HCT116 (cell line): ENCODE data around the gene TRIB2. TPM values are rescaled to one million over a fixed set of nuclear protein-coding genes. Genes with fewer than 3 reads are reported as not detected.

Source experiments
- ATAC-seq: fragments of 200-7000 bp; cut with Tn5 transposase; 2 replicates; pipeline ENCODE4 v1.9.1; 2020; ENCODE audit warnings: mild to moderate bottlenecking, moderate library complexity
- BruUV-seq: library from RNA; stranded (reverse); fragments of 400-500 nt; replicated peaks from 2 replicates; lab custom pipeline; 2021; lab: Mats Ljungman, UMichigan
- CTCF ChIA-PET: fragments of 300-600 bp; sonication (Branson Sonifier 250); formaldehyde crosslinking; loops from one replicate; lab custom pipeline; 2021; ENCODE audit warnings: antibody characterized with exemption; lab: Charles Lee
- POLR2A ChIA-PET: fragments of 300-600, 350-600 bp; sonication (Branson Sonifier 250); formaldehyde crosslinking; loops from one replicate; lab custom pipeline; 2021; ENCODE audit warnings: antibody characterized with exemption; lab: Charles Lee
- RAD21 ChIA-PET, 2 experiments: fragments of 300-600 bp; sonication (Branson Sonifier 250); formaldehyde crosslinking; loops; one replicate each; lab custom pipeline; 2023; ENCODE audit warnings: low total read pairs in 2 of 2; ENCODE audit not compliant: uncharacterized antibody in 2 of 2, unreplicated experiment in 2 of 2, low non-redundant PET in 1 of 2; lab: Charles Lee
- DNase-seq: peaks from one replicate; pipeline ENCODE4 v3.0.0-alpha.2; 2010; ENCODE audit warnings: low read depth, low spot score
- H2AFZ ChIP-seq: fragments of 200-600 bp; shearing (Covaris generic), sonication (generic); 2 replicates; pipeline ENCODE4 v1.6.1; 2017; ENCODE audit warnings: low read depth, mixed run types, mixed read lengths, antibody characterized with exemption, low read length; ENCODE audit not compliant: poor library complexity, severe bottlenecking
- H3K27ac ChIP-seq: 2 replicates; pipeline ENCODE4 v1.5.1; 2012; ENCODE audit warnings: low read depth, low read length
- H3K27me3 ChIP-seq: fragments of 200-600 bp; sonication (generic); 2 replicates; pipeline ENCODE4 v1.6.1; 2016; ENCODE audit warnings: mixed run types, low read length, mixed read lengths; ENCODE audit not compliant: insufficient read depth
- H3K36me3 ChIP-seq, 2 experiments: fragments of 200-500 bp in 1 of 2; fragments of 200-600 bp in 1 of 2; sonication (Bioruptor generic) in 1 of 2; sonication (generic) in 1 of 2; 2 replicates each; pipeline versions ENCODE4 v1.5.1 to v1.6.1; 2014 to 2016; ENCODE audit warnings: low read length in 2 of 2, inconsistent platforms in 1 of 2, mixed read lengths in 1 of 2, mixed run types in 1 of 2; ENCODE audit not compliant: insufficient read depth in 2 of 2, control insufficient read depth in 1 of 2
- H3K4me1 ChIP-seq, 2 experiments: fragments of 200-600 bp in 1 of 2; sonication (generic) in 1 of 2; 2 replicates each; pipeline versions ENCODE4 v1.5.1 to v1.6.1; 2012 to 2017; ENCODE audit warnings: low read length in 2 of 2, inconsistent platforms in 1 of 2, mild to moderate bottlenecking in 1 of 2, mixed read lengths in 1 of 2, mixed run types in 1 of 2, moderate library complexity in 1 of 2; ENCODE audit not compliant: insufficient read depth in 2 of 2, control insufficient read depth in 1 of 2
- H3K4me2 ChIP-seq: fragments of 200-600 bp; sonication (generic); 2 replicates; pipeline ENCODE4 v1.6.1; 2017; ENCODE audit warnings: mixed run types, low read length, mixed read lengths
- H3K4me3 ChIP-seq, 2 experiments: fragments of 200-600 bp in 1 of 2; sonication (generic) in 1 of 2; replicated peaks in 1 of 2; 2 replicates each; pipeline ENCODE4 v1.5.1; 2011 to 2016; ENCODE audit warnings: low read length in 2 of 2, control low read depth in 1 of 2, low read depth in 1 of 2, mild to moderate bottlenecking in 1 of 2, mixed read lengths in 1 of 2, mixed run types in 1 of 2
- H3K79me2 ChIP-seq: fragments of 200-600 bp; sonication (generic); 2 replicates; pipeline ENCODE4 v1.6.1; 2017; ENCODE audit warnings: mild to moderate bottlenecking, mixed run types, low read length, moderate library complexity, mixed read lengths; ENCODE audit not compliant: insufficient read depth
- H3K9ac ChIP-seq: fragments of 200-600 bp; sonication (generic); 2 replicates; pipeline ENCODE4 v1.6.1; 2016; ENCODE audit warnings: low read length, mixed read lengths
- H3K9me2 ChIP-seq: fragments of 200-600 bp; sonication (generic), shearing (Covaris generic); 2 replicates; pipeline ENCODE4 v1.6.1; 2017; ENCODE audit warnings: mixed run types, mild to moderate bottlenecking, moderate library complexity; ENCODE audit not compliant: insufficient read depth
- H3K9me3 ChIP-seq, 2 experiments: fragments of 200-500 bp in 1 of 2; fragments of 200-600 bp in 1 of 2; sonication (Bioruptor generic) in 1 of 2; sonication (generic) in 1 of 2; 2 replicates each; pipeline ENCODE4 v1.6.1; 2014 to 2017; ENCODE audit warnings: low read length in 2 of 2, mixed read lengths in 2 of 2, inconsistent platforms in 1 of 2, low read depth in 1 of 2, mild to moderate bottlenecking in 1 of 2, mixed run types in 1 of 2, moderate library complexity in 1 of 2; ENCODE audit not compliant: control insufficient read depth in 1 of 2, insufficient read depth in 1 of 2
- H4K20me1 ChIP-seq: fragments of 200-600 bp; sonication (generic), shearing (Covaris generic); 2 replicates; pipeline ENCODE4 v1.6.1; 2017; ENCODE audit warnings: mixed run types, mild to moderate bottlenecking, moderate library complexity; ENCODE audit not compliant: insufficient read depth
- EZH2phosphoT487 ChIP-seq: fragments of 200-600 bp; IDR thresholded peaks from 2 replicates; pipeline ENCODE4 v1.6.1; 2018; ENCODE audit warnings: antibody characterized with exemption, borderline replicate concordance
- FOSL1 ChIP-seq: IDR thresholded peaks from 2 replicates; pipeline ENCODE4 v1.6.1; 2012; ENCODE audit warnings: low read depth
- POLR2A ChIP-seq: IDR thresholded peaks from 2 replicates; pipeline ENCODE4 v1.7.0; 2011; ENCODE audit warnings: borderline replicate concordance; ENCODE audit not compliant: insufficient read depth, insufficient read length; ENCODE audit errors: extremely low read depth
- RAD21 ChIP-seq: IDR thresholded peaks from 2 replicates; pipeline ENCODE4 v1.6.1; 2012; ENCODE audit warnings: low read depth, mild to moderate bottlenecking
- YY1 ChIP-seq: IDR thresholded peaks from 2 replicates; pipeline ENCODE4 v1.6.1; 2011; ENCODE audit warnings: low read length, low read depth, moderate library complexity, mild to moderate bottlenecking; ENCODE audit not compliant: insufficient replicate concordance; ENCODE audit errors: extremely low read depth
- ZNF274 ChIP-seq: fragments of 200-500 bp; sonication (Bioruptor generic); IDR thresholded peaks from 2 replicates; pipeline ENCODE4 v1.6.1; 2014; ENCODE audit warnings: mild to moderate bottlenecking, low read depth, low read length, inconsistent platforms
- intact Hi-C: fragments of 100-400 bp; cut with micrococcal nuclease; formaldehyde crosslinking; loops from 2 replicates; pipeline ENCODE4 v1.10.0; 2022
- total RNA-seq: library from RNA; stranded (reverse); gene quantifications from one replicate; pipeline ENCODE4 v1.2.1, GENCODE V29; 2021; ENCODE audit not compliant: unreplicated experiment
- TF ChIP-seq, protein P1 (sequence below), 3 experiments: fragments of 200-600 bp in 1 of 3; sonication (generic) in 1 of 3; IDR thresholded peaks in 2 of 3; conservative IDR thresholded peaks in 1 of 3; 2 replicates each; pipeline ENCODE4 v1.5.1; 2012 to 2017; ENCODE audit warnings: low read depth in 2 of 3, low read length in 2 of 3, antibody characterized with exemption in 1 of 3, borderline replicate concordance in 1 of 3, control low read depth in 1 of 3, mild to moderate bottlenecking in 1 of 3, mixed read lengths in 1 of 3, mixed run types in 1 of 3, moderate library complexity in 1 of 3; ENCODE audit not compliant: insufficient read depth in 1 of 3
- TF ChIP-seq, protein P2 (sequence below): IDR thresholded peaks from 2 replicates; pipeline ENCODE4 v1.6.1; 2011; ENCODE audit warnings: mild to moderate bottlenecking, low read length, moderate library complexity; ENCODE audit not compliant: insufficient replicate concordance; ENCODE audit errors: extremely low read depth
- TF ChIP-seq, protein P3 (sequence below): IDR thresholded peaks from 2 replicates; pipeline ENCODE4 v1.6.1; 2012; ENCODE audit warnings: low read depth

Gene TRIB2
- total RNA-seq, 1 experiment from 2014 or later = 12.4 TPM

DNA sequence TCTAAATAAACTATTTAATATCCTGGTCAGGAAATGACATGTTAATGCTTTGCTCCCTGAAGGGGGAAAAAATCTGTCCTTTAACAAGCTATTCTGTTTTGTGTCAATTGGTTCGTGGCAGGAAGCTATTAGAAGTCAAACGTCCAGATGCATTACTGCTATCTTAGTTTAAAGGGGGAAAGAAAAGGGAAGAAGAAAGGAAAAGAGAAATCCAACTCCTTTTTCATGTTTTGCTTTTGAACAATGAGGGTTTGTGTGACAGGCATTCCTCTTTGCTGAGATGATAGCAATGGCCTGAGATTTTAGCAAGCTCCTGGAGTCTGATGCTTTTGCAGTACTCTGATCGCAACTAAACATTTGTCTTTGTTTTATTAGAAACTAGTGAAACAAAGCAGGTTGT is 24.6 kb downstream of the TRIB2 start:
- no peaks in the 10 kb centered on the region for H3K79me2 ChIP-seq
- no peaks in the 10 kb centered on the region for H3K9me2 ChIP-seq
- no TSS peak for BruUV-seq
- TF ChIP-seq, protein P1, sequence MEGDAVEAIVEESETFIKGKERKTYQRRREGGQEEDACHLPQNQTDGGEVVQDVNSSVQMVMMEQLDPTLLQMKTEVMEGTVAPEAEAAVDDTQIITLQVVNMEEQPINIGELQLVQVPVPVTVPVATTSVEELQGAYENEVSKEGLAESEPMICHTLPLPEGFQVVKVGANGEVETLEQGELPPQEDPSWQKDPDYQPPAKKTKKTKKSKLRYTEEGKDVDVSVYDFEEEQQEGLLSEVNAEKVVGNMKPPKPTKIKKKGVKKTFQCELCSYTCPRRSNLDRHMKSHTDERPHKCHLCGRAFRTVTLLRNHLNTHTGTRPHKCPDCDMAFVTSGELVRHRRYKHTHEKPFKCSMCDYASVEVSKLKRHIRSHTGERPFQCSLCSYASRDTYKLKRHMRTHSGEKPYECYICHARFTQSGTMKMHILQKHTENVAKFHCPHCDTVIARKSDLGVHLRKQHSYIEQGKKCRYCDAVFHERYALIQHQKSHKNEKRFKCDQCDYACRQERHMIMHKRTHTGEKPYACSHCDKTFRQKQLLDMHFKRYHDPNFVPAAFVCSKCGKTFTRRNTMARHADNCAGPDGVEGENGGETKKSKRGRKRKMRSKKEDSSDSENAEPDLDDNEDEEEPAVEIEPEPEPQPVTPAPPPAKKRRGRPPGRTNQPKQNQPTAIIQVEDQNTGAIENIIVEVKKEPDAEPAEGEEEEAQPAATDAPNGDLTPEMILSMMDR (IDR thresholded peaks at IDR 0.05 in 2 of 3, conservative IDR thresholded peaks at IDR 0.05 in 1 of 3; ENCODE audit: borderline replicate concordance in 1 of 3, insufficient read depth in 1 of 3, low read depth in 2 of 3, low read length in 2 of 3) = no peak
- no peak for TF ChIP-seq RAD21
- TF ChIP-seq EZH2phosphoT487 = no peak
- no peak for TF ChIP-seq ZNF274
- TF ChIP-seq, protein P2, sequence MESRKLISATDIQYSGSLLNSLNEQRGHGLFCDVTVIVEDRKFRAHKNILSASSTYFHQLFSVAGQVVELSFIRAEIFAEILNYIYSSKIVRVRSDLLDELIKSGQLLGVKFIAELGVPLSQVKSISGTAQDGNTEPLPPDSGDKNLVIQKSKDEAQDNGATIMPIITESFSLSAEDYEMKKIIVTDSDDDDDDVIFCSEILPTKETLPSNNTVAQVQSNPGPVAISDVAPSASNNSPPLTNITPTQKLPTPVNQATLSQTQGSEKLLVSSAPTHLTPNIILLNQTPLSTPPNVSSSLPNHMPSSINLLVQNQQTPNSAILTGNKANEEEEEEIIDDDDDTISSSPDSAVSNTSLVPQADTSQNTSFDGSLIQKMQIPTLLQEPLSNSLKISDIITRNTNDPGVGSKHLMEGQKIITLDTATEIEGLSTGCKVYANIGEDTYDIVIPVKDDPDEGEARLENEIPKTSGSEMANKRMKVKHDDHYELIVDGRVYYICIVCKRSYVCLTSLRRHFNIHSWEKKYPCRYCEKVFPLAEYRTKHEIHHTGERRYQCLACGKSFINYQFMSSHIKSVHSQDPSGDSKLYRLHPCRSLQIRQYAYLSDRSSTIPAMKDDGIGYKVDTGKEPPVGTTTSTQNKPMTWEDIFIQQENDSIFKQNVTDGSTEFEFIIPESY = no peak
- TF ChIP-seq, protein P3, sequence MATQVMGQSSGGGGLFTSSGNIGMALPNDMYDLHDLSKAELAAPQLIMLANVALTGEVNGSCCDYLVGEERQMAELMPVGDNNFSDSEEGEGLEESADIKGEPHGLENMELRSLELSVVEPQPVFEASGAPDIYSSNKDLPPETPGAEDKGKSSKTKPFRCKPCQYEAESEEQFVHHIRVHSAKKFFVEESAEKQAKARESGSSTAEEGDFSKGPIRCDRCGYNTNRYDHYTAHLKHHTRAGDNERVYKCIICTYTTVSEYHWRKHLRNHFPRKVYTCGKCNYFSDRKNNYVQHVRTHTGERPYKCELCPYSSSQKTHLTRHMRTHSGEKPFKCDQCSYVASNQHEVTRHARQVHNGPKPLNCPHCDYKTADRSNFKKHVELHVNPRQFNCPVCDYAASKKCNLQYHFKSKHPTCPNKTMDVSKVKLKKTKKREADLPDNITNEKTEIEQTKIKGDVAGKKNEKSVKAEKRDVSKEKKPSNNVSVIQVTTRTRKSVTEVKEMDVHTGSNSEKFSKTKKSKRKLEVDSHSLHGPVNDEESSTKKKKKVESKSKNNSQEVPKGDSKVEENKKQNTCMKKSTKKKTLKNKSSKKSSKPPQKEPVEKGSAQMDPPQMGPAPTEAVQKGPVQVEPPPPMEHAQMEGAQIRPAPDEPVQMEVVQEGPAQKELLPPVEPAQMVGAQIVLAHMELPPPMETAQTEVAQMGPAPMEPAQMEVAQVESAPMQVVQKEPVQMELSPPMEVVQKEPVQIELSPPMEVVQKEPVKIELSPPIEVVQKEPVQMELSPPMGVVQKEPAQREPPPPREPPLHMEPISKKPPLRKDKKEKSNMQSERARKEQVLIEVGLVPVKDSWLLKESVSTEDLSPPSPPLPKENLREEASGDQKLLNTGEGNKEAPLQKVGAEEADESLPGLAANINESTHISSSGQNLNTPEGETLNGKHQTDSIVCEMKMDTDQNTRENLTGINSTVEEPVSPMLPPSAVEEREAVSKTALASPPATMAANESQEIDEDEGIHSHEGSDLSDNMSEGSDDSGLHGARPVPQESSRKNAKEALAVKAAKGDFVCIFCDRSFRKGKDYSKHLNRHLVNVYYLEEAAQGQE = no peak
- no peak for TF ChIP-seq YY1
- TF ChIP-seq FOSL1 = no peak
- no peak for TF ChIP-seq POLR2A
- ATAC-seq (no peak), DNase-seq (no peak)
- ChIA-PET CTCF (no interaction called here), POLR2A (no interaction called here), RAD21 (no interaction called here)
- peaks cover 0 to 5% of the 10 kb centered on the region in 2 experiments; a peak in 1 of 4 replicates for H3K4me1 ChIP-seq
- no peak overlapping the region for H3K27ac ChIP-seq
- H2AFZ ChIP-seq = no peak overlapping the region
- no peak overlapping the region for H3K4me2 ChIP-seq
- H3K9ac ChIP-seq = no peak overlapping the region
- H3K27me3 ChIP-seq = no peaks in the 10 kb centered on the region
- no peaks in the 10 kb centered on the region for H4K20me1 ChIP-seq
- H3K9me3 ChIP-seq = no peaks in the 10 kb centered on the region
- no peak overlapping the region for H3K4me3 ChIP-seq
- intact Hi-C loops = no loop called here
- H3K36me3 ChIP-seq = no peaks in the 10 kb centered on the region
